Caco-2 (cell line): Measurements from ENCODE around the gene NBL1. TPM values are rescaled to one million over a fixed set of nuclear protein-coding genes. Genes with fewer than 3 reads are reported as not detected.
A peak's percentile ranks its signal among the peaks of the same experiment; 100 is the strongest.

Experiments used
- BruUV-seq: library from RNA; stranded (reverse); fragments of 400-500 nt; replicated peaks from 2 replicates; lab custom pipeline; 2021; lab: Mats Ljungman, UMichigan
- CTCF ChIA-PET: fragments of 300-600 bp; sonication (Branson Sonifier 250); formaldehyde crosslinking; loops from one replicate; lab custom pipeline; 2022; ENCODE audit warnings: antibody characterized with exemption; lab: Charles Lee
- POLR2A ChIA-PET: fragments of 300-600 bp; sonication (Branson Sonifier 250); formaldehyde crosslinking; loops from one replicate; lab custom pipeline; 2022; ENCODE audit warnings: antibody characterized with exemption; lab: Charles Lee
- DNase-seq, 2 experiments: peaks; one replicate each; pipeline versions ENCODE4 v3.0.0 to v3.0.0-alpha.2; 2020 to 2022
- H3K27me3 ChIP-seq: replicated peaks from 2 replicates; pipeline ENCODE4 v1.6.0; 2011; ENCODE audit warnings: low read length; ENCODE audit not compliant: control insufficient read depth, insufficient read depth
- H3K36me3 ChIP-seq: 2 replicates; pipeline ENCODE4 v1.5.1; 2011; ENCODE audit warnings: low read length; ENCODE audit not compliant: control insufficient read depth, insufficient read depth
- H3K4me1 ChIP-seq: fragments of 250-450 bp; sonication (Bioruptor Pico); 2 replicates; pipeline ENCODE4 v1.5.1; 2020; ENCODE audit warnings: mild to moderate bottlenecking
- H3K4me3 ChIP-seq: 2 replicates; pipeline ENCODE4 v1.5.1; 2011; ENCODE audit warnings: low read depth, mild to moderate bottlenecking, control low read depth, low read length
- H3K9me3 ChIP-seq: fragments of 250-450 bp; sonication (Bioruptor Pico); 2 replicates; pipeline ENCODE4 v1.5.1; 2020; ENCODE audit warnings: mild to moderate bottlenecking, moderate library complexity
- H3K27ac Mint-ChIP-seq: one replicate; pipeline ENCODE4 v1.8.0; 2022; ENCODE audit warnings: mixed read lengths; ENCODE audit not compliant: unreplicated experiment
- H3K27me3 Mint-ChIP-seq: one replicate; pipeline ENCODE4 v1.8.0; 2022; ENCODE audit warnings: mixed read lengths; ENCODE audit not compliant: insufficient read depth, unreplicated experiment
- H3K36me3 Mint-ChIP-seq: one replicate; pipeline ENCODE4 v1.8.0; 2022; ENCODE audit warnings: mild to moderate bottlenecking, mixed read lengths; ENCODE audit not compliant: insufficient read depth, unreplicated experiment
- H3K4me1 Mint-ChIP-seq: one replicate; pipeline ENCODE4 v1.8.0; 2022; ENCODE audit warnings: low read depth, mixed read lengths; ENCODE audit not compliant: unreplicated experiment
- H3K4me3 Mint-ChIP-seq: one replicate; pipeline ENCODE4 v1.8.0; 2022; ENCODE audit warnings: mild to moderate bottlenecking, moderate library complexity, mixed read lengths; ENCODE audit not compliant: unreplicated experiment
- H3K9me3 Mint-ChIP-seq: one replicate; pipeline ENCODE4 v1.8.0; 2022; ENCODE audit warnings: mixed read lengths; ENCODE audit not compliant: unreplicated experiment
- intact Hi-C: fragments of 100-400 bp; cut with micrococcal nuclease; formaldehyde crosslinking; loops from one replicate; pipeline ENCODE4 v1.10.0; 2022; ENCODE audit not compliant: unreplicated experiment
- total RNA-seq: library from RNA; stranded (reverse); gene quantifications from 2 replicates; pipeline ENCODE4 v1.2.3, GENCODE V29; 2022
- TF ChIP-seq, protein P1 (sequence below), 2 experiments: fragments of 200-600 bp in 1 of 2; IDR thresholded peaks; 1 replicate in 1 of 2; 2 replicates in 1 of 2; pipeline versions ENCODE4 v1.5.1 to v1.8.0; 2011 to 2022; ENCODE audit warnings: antibody characterized with exemption in 1 of 2, control low read depth in 1 of 2, inconsistent platforms in 1 of 2, low read depth in 1 of 2, low read length in 1 of 2, mild to moderate bottlenecking in 1 of 2, moderate library complexity in 1 of 2; ENCODE audit not compliant: insufficient read depth in 1 of 2, severe bottlenecking in 1 of 2, unreplicated experiment in 1 of 2

NBL1 gene
- total RNA-seq, 1 experiment from 2014 or later: 24.0 TPM

DNA sequence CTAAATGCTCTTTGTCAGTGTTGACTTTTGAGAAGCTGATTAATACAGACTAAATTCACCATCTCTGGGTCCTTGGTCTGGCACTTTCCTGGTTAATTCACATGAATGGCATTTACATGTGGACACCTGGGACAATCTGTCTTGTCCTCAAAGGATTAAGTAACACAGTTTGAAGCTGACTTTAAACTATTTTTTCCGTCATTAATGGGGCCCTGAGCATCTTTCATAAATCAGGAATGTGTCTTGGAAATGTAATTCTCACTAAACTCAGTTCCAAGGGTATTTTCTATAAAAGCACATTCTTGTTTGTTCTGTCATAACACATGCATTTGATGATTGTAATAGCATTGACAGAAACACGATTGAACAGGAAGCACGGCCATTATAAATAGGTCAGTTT is 26.7 kb upstream of the NBL1 start:
- ChIA-PET CTCF (no interaction called here), POLR2A (no interaction called here)
- Mint-ChIP-seq H3K36me3 (peaks cover 12% of the 10 kb centered on the region), H3K27ac (no peak overlapping the region), H3K4me1 (no peaks in the 10 kb centered on the region), H3K4me3 (no peak overlapping the region), H3K9me3 (no peaks in the 10 kb centered on the region), H3K27me3 (no peaks in the 10 kb centered on the region)
- Histone ChIP-seq H3K4me1 (peaks cover 21% of the 10 kb centered on the region), H3K36me3 (peaks cover 2% of the 10 kb centered on the region; the same call in 1 of the 2 replicates), H3K4me3 (no peak overlapping the region), H3K9me3 (no peaks in the 10 kb centered on the region), H3K27me3 (no peaks in the 10 kb centered on the region)
- DNase-seq: no peak
- TF ChIP-seq, protein P1, sequence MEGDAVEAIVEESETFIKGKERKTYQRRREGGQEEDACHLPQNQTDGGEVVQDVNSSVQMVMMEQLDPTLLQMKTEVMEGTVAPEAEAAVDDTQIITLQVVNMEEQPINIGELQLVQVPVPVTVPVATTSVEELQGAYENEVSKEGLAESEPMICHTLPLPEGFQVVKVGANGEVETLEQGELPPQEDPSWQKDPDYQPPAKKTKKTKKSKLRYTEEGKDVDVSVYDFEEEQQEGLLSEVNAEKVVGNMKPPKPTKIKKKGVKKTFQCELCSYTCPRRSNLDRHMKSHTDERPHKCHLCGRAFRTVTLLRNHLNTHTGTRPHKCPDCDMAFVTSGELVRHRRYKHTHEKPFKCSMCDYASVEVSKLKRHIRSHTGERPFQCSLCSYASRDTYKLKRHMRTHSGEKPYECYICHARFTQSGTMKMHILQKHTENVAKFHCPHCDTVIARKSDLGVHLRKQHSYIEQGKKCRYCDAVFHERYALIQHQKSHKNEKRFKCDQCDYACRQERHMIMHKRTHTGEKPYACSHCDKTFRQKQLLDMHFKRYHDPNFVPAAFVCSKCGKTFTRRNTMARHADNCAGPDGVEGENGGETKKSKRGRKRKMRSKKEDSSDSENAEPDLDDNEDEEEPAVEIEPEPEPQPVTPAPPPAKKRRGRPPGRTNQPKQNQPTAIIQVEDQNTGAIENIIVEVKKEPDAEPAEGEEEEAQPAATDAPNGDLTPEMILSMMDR (IDR thresholded peaks at IDR 0.05; ENCODE audit: insufficient read depth in 1 of 2, low read depth in 1 of 2, low read length in 1 of 2, severe bottlenecking in 1 of 2, unreplicated experiment in 1 of 2): no peak
- intact Hi-C loops: no loop called here
- no TSS peak for BruUV-seq

DNA sequence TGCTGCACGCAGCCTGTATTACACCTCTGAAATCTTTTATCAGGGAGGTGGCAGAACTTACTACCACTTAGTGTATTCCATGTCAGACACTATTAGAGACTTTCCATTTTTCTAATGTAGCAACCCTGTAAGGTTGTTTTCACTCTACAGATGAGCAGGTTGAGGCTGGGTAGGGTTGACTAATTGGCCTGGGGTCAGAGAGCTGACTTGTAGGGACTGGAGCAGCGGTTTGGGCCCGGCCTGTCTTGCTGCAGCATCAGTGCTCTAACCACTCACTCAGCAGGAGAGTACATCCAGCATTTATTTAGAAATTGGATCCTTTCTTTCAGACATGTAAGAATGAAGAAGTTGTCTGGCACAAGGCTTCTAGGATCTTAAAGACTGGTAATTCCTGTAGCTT is 25.7 kb upstream of the NBL1 start:
- Mint-ChIP-seq H3K4me1 (no peaks in the 10 kb centered on the region), H3K9me3 (no peaks in the 10 kb centered on the region), H3K27me3 (no peaks in the 10 kb centered on the region), H3K36me3 (peaks cover 18% of the 10 kb centered on the region), H3K27ac (no peak overlapping the region), H3K4me3 (no peak overlapping the region)
- Histone ChIP-seq H3K4me1 (peaks cover 25% of the 10 kb centered on the region), H3K9me3 (no peaks in the 10 kb centered on the region), H3K4me3 (no peak overlapping the region), H3K27me3 (no peaks in the 10 kb centered on the region), H3K36me3 (peaks cover 2% of the 10 kb centered on the region; the same call in 1 of the 2 replicates)
- ChIA-PET POLR2A (no interaction called here), CTCF (no interaction called here)
- intact Hi-C loops: no loop called here
- TF ChIP-seq, protein P1 (IDR thresholded peaks at IDR 0.05; ENCODE audit: insufficient read depth in 1 of 2, low read depth in 1 of 2, low read length in 1 of 2, severe bottlenecking in 1 of 2, unreplicated experiment in 1 of 2): no peak
- no peak for DNase-seq
- no TSS peak for BruUV-seq

DNA sequence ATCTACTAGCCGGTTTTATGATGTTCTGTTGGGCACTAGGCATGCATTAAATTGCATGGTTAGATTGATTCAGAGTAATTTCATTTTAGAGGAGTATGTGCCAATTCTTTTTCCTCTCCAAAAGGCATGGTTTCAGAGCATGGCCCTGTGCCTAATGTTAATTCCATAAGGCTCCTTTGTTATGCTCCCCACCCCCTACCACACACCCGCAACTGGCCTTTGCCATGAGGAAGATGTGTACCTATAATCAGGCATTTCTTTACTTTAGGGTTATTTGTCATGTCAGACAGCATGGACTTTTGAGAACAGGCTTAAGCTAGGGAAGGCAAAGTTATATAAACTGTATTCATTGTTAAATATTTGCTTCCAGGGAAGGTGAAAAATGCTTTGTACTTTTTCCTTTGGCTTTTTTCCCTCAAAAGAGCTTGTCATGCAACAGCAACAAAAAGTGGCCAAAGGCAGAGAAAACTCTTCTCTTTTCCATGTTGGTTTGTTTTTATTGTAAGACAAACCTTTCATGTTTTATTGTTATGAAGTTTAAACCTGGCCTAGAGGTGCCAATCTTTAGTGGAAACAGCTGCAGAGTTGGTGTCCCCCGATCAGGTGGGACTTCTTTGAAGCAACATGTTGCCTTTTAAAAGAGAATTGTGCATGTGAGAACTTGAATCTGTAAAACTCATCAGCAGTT is 24.3 kb upstream of the NBL1 start:
- Mint-ChIP-seq H3K27me3 (no peaks in the 10 kb centered on the region), H3K9me3 (no peaks in the 10 kb centered on the region), H3K27ac (no peak overlapping the region), H3K4me3 (no peak overlapping the region), H3K4me1 (no peaks in the 10 kb centered on the region), H3K36me3 (peaks cover 22% of the 10 kb centered on the region)
- peaks cover 30% of the 10 kb centered on the region for H3K4me1 ChIP-seq
- no peaks in the 10 kb centered on the region for H3K9me3 ChIP-seq
- intact Hi-C loops: no loop called here
- no peaks in the 10 kb centered on the region for H3K27me3 ChIP-seq
- BruUV-seq: no TSS peak
- peaks cover 3% of the 10 kb centered on the region; the same call in 1 of the 2 replicates for H3K36me3 ChIP-seq
- H3K4me3 ChIP-seq: no peak overlapping the region
- ChIA-PET CTCF (interaction anchor here (0.6 kb wide), 1 partner anchor 33 kb away, joined by 4 read pairs; no protein-coding TSS in a partner anchor), POLR2A (interaction anchor here (0.5 to 1.1 kb wide), 5 partner anchors 76 to 1148 kb away, joined by 3 to 14 read pairs (median 3); partner anchors contain the start of genes CAPZB, EMC1 and MRTO4)
- peak; percentile 54 to 58 for DNase-seq
- TF ChIP-seq, protein P1 (IDR thresholded peaks at IDR 0.05; ENCODE audit: insufficient read depth in 1 of 2, low read depth in 1 of 2, low read length in 1 of 2, severe bottlenecking in 1 of 2, unreplicated experiment in 1 of 2): no peak
